ENCODE results near the gene ZNF407. TPM values are rescaled to one million over a fixed set of nuclear protein-coding genes. Genes with fewer than 3 reads are reported as not detected.
A peak's percentile ranks its signal among the peaks of the same experiment; 100 is the strongest.
"Not testable (repeated sequence)": the region's sequence is repeated elsewhere in the genome, so short reads cannot be mapped to it uniquely, and the experiment has no call there.

Gene ZNF407
- total RNA-seq, 1 donor from 2014 or later, result 23.8 TPM

- no peak for DNase-seq (ENCODE audit: low read depth)
These were observed 475.2 kb downstream of the ZNF407 start for GRCh38 chr18:75072672-75073371.

GRCh38 chr18:75073654-75074053 lies 476.0 kb downstream of the ZNF407 start:
- DNase-seq (ENCODE audit: low read depth), result no peak

GRCh38 chr18:75074196-75075015 lies 476.7 kb downstream of the ZNF407 start:
- DNase-seq (ENCODE audit: low read depth), result no peak

- no peak for DNase-seq (ENCODE audit: low read depth)
These were observed 477.3 kb downstream of the ZNF407 start for GRCh38 chr18:75075016-75075305.

- DNase-seq (ENCODE audit: low read depth), result no peak
These were observed 477.8 kb downstream of the ZNF407 start for GRCh38 chr18:75075429-75075841.

- no peak for DNase-seq (ENCODE audit: low read depth)
These were observed 478.6 kb downstream of the ZNF407 start for GRCh38 chr18:75076286-75076685.

GRCh38 chr18:75081486-75081885 lies 483.8 kb downstream of the ZNF407 start:
- no peak for DNase-seq (ENCODE audit: low read depth)

DNA sequence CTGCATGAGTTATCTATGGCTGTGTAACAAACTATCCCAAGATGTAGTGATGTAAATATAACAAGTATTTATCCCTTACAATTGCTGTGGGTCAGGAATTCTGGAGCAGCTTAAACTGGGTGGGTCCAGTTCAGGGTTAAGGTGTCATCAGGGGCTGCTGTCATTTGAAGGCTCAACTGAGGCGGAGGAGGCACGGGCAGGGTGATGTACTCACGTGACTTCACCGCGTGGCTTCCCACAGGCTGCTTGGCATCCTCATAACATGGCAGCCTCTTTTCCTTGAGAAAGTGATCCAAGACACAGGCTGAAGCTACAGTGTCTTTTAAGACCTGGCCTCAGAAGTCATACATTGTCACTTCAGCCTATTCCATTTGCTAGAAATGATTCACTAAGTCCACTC lies 485.5 kb downstream of the ZNF407 start:
- no peak for DNase-seq (ENCODE audit: low read depth)

GRCh38 chr18:75083761-75084160 lies 486.1 kb downstream of the ZNF407 start:
- DNase-seq (ENCODE audit: low read depth), result no peak

DNA sequence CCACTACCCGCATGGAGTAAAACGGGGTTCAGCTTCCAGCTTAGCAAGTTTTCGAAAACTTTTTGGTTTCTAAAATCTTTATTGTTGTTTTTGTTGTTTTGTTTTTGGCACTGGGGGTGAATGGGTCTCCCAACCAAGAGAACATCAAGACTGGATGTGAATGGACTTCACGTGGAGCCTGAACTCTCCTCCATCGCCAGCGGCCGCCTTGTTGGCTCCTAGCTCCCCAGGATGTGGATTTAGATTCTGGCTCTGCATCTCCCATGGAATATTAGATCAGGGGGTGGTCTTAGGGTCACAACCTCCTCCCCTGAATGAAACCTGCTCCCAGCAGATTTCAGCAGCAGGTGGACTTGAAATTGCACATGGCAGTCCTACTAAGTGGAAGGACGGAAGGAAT lies 488.0 kb downstream of the ZNF407 start:
- not testable (repeated sequence) for DNase-seq (ENCODE audit: low read depth)

DNA sequence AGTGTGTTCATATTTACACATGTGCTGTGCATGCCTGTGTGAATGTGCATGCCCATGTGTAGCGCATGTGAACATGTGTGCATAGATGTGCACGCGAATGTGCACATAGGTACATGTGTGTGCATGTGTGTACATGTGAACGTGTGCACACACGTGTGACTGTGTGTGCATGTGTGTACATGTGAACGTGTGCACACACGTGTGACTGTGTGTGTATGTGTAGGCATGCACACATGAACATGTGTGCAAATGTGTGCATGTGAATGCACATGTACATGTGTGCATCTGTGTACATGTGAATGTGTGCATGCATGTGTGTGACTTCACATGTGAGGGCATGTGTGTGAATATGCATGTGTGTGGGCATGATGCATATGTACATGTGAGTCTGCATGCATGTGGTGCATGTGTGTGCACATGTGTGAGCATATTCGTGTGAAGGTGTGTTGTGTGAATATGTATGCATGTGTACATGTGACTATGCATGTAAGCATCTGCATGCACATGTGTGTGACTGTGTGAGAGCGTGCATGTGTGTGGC lies 488.9 kb downstream of the ZNF407 start:
- no peak for DNase-seq (ENCODE audit: low read depth)

DNA sequence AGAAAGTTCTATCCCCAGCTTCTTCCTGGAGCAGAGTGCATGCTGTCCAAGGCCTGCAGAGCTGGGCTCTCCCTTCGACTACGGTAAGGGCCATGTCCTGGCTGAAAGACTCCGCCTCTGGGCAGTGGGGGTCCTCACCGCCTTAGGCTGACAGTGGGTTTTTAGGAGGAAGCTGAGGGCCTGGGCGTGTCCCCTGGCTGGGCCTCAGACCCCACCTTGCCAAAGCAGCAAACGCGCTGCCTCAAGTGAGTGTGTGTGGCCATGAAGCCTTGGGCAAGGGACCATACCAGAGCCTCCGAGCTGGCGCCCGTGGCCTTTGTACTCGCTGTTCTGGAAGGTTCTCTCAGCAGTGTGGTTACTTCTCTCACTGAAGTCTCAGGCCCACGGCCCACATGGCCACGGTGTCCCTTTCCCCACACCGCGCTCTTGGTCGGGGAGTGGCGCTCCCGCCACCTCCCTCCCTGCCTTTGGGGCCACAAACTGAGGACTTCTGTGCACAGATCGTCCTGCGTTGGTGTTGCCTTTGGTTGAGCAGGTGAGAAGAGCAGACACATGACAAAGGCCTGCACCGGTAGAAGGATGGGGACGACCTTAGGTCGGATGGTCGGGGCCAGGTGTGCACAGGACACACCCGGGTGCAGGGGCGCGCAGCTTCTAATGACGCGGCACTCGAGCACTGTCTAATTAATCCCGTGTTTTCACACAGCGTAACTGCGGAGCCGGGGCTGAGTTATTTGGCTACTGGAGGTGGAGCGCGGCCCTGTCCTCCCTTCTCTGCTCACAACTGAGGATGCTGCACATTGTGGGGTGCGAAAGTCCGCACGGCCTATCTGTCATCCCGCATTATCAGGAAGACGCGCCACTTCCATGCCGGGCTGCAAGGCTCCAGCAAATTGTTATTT lies 489.7 kb downstream of the ZNF407 start:
- DNase-seq (ENCODE audit: low read depth), result no peak

- no peak for DNase-seq (ENCODE audit: low read depth)
These were observed 490.4 kb downstream of the ZNF407 start for GRCh38 chr18:75088021-75088506.

GRCh38 chr18:75088622-75089211 lies 491.0 kb downstream of the ZNF407 start:
- DNase-seq (ENCODE audit: low read depth), result no peak

DNA sequence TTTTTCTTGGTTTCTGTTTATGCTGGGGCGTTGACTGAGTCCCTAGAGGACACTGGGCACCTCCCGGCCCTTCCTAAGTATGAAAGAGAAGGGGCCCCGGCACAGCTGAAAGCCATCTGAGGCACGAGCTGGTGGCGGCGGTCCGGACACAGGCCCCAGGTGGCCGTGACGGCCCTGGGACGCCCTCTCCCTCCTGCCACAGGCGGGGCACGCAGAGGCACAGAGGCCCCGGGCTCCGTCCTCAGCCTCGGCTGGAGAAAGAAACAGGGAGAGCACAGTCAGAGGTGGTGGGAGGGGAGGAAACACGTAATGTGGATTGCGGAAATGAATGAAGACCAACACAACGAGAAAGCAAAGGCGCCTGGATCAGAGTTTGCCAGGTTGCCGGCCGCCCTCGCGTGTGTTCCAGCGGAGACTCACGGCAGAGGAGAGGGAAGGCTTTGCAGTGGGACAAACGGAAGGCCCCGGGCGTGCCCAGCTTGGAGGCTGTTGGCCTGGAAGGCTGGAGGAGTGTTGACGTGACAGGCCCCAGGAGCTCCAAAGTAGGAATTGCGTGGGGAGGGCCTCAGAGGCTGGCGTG lies 492.2 kb downstream of the ZNF407 start:
- no peak for DNase-seq (ENCODE audit: low read depth)

DNA sequence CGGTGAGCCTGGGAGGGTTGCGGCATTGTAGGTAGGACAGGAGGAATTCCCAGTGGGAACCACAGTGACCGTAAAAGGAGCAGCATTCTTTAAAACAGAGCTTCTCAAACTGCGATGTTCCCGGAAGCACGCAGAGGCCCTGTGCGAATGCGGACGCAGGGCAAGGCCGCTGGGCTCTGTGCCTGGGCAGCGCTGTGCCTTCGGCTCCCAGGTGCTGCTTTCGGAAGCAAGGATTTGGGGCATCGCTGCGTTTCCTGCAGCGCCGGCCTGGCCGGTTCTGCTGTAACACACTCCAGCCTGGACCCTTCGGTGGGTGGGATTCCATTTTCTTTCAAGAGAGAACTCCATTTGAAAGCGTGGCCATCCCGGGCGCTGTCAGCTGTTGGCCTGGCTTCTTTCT lies 492.7 kb downstream of the ZNF407 start:
- DNase-seq (ENCODE audit: low read depth), result no peak

GRCh38 chr18:75097491-75098225 lies 500.0 kb downstream of the ZNF407 start:
- DNase-seq (ENCODE audit: low read depth), result no peak

DNA sequence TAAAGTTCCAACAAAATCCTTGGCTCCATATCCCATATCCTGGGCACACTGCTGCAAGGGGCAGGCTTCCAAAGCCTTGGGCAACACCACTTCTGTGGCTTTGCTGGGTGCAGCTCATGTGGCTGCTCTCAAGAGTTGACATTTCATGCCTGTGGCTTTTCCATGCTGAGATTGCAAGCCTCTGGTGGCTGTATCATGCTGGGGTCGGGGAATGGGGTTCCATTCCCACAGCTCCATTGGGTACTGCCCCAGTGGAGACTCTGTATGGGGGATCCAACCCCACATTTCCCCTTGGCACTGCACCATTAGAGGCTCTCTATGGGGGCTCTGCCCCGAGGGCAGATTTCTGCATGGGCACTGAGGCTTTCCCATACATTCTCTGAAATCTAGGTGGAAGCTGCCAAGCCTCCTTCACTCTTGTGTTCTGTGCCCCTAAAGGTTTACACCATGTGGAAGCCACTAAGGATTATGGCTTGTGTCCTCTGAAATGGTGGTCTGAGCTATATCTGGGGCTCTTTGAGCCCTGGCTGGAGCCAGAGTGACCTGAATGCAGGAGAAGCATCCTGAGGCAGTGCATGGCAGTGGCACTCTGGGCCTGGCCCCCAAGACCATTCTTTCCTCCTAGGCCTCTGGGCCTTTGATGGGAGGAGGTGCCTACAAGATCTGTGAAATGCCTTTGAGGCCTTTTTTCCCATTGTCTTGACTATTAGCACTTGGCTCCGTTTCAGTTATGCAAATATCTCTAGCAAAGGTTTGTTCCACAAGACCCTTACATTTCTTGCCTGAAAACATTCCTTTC lies 503.4 kb downstream of the ZNF407 start:
- DNase-seq (ENCODE audit: low read depth), result no peak

GRCh38 chr18:75101916-75102315 lies 504.2 kb downstream of the ZNF407 start:
- DNase-seq (ENCODE audit: low read depth), result no peak

DNA sequence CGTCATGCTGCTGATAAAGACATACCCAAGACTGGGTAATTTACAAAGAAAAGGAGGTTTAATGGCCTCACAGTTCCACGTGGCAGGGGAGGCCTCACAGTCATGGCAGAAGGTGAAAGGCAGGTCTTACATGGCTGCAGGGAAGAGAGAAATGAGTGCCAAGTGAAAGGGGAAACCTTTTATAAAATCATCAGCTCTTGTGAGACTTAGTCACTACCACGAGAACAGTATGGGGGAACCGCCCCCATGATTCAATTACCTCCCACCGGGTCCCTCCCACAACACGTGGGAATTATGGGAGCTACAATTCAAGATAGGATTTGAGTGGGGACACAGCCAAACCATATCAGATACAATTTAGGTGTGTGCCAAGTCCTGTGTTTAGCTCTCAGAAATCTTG lies 506.4 kb downstream of the ZNF407 start:
- peak; percentile 7 for DNase-seq (ENCODE audit: low read depth)

All from renal cortical epithelial cell (primary cell).